ELF-1 (cell line): ENCODE measurements around the gene OXSR1.
"Not testable (repeated sequence)": the region's sequence is repeated elsewhere in the genome, so short reads cannot be mapped to it uniquely, and the experiment has no call there.

Experiments
- DNase-seq: peaks from one replicate; pipeline ENCODE4 v3.0.0-alpha.2; 2016; ENCODE audit warnings: low read depth, low spot score

The OXSR1 gene

DNA sequence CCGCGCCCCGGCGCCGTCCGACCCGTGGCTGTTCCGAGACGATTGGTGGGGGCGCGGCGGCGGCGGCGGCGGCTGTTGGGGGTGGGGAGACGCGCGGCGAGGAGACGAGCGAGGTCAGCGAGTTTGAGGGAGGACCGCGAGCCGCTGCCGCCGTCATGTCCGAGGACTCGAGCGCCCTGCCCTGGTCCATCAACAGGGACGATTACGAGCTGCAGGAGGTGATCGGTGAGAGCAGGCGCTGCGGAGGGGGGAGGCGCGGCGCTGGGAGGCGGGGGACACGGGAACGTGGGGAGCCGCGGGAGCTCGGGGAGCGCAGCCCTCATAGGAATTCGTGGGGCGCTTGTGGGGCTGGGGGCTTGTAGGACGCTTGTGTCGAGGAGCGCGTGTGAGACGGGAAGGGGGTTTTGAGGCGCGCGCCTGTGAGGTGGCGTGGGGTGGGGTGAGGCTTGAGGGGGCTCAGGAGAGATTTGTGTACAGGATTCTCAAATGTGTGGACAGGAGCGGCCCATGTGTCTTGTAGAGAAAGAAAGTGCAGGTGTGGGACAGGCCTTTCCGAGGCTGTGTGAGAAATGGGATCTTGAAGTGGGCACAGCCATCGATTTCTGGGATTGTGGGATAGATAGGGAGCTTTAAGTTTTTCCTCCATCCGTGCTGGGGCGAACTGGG lies 518 bp downstream of the OXSR1 start:
- DNase-seq = peak; percentile 37

DNA sequence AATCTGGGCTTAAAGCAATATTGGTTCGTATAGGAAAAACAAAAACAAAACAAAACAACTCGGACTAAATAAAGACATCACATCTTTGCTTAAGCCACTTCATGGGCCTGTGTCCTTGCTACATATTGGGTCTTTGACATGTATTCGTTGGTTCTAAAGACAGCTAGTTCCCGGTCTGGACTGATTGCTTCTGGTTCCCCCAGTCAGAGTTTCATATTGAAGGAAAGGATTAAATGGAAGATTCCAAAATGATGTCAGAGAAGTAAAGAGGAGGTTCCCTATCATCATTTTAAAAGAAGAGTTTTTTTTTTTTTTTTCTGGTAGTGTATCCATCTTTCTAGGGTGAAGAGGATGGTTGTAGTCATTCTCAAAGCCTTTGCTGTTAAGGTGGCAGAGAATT lies 2.3 kb downstream of the OXSR1 start:
- no peak for DNase-seq

DNA sequence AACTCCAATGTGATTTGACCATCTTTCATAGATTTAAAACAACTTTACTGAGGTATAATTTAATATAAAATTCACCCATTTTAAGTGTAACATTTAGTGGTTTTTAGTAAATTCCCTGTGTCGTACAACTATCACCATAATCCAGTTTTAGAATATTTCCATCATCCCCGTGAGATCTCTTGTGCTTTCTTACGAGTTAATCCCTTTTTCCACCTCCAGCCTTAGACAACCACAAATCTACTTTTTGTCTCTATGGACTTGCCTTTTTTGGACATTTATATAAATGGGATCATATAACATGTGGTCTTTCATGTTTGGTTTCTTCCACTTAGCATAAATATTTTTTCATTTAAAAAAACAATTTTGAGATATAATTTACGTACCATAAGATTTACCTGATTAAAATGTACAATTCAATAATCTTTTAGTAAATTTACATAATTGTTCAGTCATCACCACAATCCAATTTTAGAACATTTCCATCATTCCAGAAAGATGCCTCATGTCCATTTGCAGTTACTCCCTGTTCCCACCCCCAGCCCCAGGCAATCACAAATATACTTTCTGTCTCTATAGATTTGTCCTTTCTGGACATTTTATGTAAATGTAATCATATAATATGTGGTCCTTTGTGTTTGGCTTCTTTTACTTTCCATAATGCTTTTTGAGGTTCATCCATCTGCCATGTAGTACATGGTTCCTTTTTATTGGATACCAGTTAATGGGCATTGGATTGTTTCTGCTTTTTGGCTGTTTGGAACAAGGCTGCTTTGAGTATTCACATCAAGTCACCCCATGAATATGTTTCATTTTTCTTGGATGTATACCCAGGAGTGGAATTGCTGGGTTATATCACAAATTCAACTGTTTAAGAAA lies 3.1 kb downstream of the OXSR1 start:
- DNase-seq = no peak

DNA sequence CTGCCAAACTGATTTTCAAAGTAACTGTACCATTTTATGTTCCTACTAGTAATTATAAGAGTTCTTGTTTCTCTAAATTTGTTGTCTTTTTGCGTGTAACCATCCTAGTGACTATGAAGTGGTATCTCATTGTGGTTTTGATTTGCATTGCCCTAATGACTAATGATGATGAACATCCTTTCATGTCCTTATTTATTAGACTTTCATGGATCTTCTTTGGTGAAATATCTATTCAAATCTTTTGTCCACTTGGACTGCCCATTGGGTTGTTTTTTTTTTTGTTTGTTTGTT lies 3.6 kb downstream of the OXSR1 start:
- DNase-seq = no peak

DNA sequence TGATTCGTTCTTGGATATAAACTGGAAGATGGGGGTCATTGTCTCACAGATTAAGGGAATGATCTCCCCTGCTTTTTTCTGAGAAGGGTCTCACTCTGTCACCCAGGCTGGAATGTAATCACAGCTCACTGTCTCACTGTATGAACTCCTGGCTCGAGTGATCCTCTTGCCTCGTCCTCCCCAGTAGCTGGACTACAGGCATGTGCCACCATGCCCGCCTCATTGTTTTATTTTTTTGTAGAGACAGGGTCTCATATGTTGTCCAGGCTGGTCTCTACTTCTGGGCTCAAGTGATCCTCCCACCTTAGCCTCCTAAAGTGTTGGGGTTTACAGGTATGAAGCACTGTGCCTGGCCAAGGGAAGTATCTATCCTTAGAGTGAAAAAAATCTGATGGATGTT lies 5.4 kb downstream of the OXSR1 start:
- DNase-seq = no peak

DNA sequence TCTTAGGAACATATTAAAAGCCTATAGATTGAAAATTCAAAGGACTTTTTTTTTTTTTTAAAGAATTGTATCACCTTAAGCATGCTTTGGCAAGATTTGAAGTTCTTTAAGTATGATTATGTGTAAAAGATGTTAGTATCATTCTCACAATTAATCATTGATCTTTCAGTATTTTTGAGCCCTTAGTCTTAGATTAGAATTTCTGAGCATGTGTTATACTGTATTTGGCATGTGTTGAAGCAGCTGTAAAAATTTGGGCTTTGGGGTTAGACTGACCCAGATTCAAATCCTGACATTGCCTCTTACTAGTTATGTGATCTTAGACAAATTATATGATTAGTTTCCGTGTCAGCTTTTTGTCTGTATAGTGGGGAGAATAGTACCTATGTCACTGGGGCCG lies 6.3 kb downstream of the OXSR1 start:
- DNase-seq = no peak

DNA sequence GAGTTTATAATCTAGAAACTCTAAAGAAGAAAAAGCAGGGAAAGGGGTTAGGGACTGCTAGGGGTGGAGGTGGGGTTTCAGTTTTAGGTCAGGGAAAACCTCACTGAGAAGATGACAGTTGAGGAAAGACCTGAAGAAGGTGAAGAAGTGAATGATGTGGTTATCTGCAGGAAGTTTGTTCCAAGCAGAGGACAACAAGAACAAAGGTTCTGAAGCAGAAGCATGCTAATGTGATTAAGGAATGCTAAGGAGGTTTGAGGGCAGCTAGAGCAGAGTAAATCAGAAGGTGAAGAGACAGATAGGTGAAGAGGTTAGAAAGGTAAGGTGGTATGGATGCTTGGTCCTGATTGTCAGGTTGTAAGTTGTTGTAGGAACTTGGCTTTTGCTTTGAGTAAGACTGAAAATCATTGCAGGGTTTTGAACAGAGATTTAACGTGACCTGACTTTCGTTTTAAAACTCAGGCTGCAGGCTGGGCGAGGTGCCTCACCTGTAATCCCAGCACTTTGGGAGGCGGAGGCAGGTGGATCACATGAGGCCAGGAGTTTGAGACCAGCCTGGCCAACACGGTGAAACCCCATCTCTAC lies 8.6 kb downstream of the OXSR1 start:
- DNase-seq = no peak

DNA sequence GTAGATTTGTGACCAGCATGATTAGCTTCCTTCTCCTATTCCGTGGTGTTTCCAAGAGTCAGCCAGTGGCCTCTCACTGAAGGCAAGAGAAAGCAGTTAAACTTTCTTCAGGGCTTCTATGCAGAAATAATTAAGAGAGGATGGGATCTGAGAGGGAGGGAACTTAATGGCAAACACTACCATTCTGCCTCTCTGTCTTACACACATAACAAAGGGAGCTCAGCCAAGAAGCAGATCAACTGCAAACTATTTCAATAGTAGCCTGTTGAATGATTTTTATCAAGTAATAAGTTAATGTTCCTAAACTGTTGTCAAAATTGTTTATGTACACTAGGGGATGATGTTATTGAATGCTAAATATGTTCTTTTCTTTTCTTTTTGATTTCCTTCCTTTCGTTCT lies 11.8 kb downstream of the OXSR1 start:
- DNase-seq = no peak

DNA sequence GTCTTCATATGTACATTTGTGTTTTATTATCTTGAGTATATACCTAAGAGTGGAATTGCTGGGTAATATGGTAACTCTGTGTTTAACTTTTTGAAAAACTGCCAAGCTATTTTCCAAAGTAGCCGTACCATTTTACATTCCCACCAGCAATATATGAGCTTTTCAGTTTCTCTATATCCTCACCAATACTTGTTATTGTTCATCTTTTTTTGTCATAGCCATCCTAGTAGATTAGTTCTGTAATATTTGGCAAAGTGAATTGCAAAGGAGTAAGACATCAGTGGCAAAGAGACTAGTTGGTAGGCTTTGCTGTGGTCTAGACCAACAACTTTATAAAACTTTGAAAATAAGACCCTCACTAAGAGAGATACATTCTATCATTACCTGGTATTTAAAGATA lies 21.4 kb downstream of the OXSR1 start:
- DNase-seq = no peak

DNA sequence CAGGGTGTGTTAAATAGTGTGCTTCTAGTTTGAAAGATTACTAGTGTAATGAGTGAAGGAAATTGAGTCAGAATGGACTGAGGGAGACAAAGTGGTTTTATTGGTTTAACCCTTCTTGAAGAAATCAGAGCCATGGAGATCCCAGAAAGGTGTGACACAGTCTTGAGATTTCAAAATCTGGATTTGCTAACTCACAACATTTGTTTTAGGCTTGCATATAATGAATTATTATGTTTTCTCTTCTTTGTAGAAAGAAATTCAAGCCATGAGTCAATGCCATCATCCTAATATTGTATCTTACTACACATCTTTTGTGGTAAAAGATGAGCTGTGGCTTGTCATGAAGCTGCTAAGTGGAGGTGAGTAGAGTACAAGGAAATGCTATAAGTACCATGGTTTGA lies 25.1 kb downstream of the OXSR1 start:
- no peak for DNase-seq

DNA sequence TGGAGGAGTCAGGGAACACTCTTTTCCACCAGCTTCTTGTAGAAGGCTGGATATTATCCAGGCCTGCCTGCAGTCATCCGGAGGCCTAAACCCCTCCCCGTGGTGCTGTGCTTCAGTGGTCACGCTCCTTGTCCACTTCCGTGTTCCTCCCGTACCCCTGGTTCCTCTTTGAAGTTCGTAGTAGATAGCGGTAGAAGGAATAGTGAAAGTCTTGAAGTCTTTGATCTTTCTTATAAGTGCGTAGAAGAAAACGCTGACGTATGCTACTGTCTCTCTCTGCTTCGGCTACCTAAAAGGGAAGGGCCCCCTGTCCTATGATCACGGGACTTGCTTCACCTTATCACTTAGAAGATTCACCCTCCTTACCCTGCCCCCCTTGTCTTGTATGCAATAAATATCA lies 37.6 kb downstream of the OXSR1 start:
- not testable (repeated sequence) for DNase-seq

DNA sequence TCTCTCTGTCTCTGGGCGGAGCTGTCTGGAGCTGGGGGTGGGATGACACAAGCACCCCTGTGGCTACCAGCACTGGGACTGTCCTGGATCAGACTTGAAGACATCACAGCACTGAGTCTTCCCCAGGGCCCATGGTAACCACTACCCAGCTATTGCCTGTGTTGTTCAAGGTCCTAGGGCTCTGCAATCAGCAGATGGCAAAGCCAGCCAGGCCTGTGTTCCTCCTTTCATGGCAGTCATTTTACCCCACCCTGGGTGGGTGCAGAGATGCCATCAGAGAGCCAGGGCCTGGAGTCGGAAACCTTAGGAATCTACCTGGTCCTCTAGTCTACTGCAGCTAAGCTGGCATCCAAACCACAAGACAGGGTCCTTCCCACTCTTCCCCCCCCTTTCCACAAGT lies 38.4 kb downstream of the OXSR1 start:
- DNase-seq = no peak

DNA sequence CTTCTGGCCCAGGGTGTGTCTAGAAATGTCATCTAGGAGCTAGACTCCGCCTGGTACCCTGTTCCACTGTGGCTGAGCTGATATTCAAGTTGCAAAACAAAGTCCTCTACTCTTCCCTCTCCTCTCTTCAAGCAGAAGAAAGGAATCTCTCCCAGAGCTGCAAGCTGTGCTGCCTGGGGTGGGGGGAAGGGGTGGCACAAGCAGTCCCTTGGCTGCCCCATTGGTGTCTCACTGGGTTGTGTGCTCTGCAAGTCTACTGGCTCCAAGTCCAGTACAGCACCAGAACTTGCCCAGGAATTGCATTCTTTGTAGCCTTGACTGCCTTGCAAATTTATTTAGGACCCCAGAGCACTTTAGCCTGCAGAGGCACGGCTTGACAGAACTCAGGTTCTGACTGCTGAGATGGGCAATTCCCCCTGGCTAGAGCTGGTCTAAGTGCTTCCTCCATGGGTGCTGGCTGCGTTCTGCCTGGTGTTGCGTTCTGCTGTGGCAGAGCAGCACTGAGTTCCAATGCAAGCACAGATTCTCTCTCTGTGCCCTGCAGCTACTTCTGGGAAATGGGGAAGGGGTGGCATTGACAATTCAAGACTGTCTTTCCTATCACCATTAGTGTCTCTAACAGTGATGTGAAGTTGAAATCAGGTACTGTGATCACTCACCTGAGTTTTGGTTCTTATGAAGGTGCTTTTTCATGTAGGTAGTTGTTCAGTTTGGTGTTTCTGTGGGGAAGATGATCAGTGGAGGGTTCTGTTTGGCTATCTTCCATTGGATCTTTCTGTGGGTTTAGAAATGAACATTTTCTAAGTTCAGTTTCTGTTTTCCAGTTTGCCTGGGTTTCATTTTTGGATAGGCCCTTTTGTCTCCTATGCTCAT lies 39.5 kb downstream of the OXSR1 start:
- no peak for DNase-seq

DNA sequence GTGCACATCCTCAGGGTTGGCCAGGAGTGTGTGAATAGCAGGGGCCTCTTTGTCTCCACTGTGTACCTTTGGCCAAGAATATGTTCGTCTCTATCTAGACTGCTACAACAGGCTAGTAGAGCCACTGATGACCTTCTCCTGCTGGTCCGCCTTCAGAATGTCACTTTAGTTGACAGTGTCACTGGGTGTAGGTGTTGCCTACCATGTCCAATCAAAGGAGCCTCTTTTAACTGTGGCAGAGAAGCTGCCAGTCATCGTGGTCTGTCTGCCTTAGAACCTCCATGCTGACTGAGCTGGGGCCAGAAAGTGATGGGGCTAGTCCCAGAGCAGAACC lies 40.1 kb downstream of the OXSR1 start:
- DNase-seq = no peak

DNA sequence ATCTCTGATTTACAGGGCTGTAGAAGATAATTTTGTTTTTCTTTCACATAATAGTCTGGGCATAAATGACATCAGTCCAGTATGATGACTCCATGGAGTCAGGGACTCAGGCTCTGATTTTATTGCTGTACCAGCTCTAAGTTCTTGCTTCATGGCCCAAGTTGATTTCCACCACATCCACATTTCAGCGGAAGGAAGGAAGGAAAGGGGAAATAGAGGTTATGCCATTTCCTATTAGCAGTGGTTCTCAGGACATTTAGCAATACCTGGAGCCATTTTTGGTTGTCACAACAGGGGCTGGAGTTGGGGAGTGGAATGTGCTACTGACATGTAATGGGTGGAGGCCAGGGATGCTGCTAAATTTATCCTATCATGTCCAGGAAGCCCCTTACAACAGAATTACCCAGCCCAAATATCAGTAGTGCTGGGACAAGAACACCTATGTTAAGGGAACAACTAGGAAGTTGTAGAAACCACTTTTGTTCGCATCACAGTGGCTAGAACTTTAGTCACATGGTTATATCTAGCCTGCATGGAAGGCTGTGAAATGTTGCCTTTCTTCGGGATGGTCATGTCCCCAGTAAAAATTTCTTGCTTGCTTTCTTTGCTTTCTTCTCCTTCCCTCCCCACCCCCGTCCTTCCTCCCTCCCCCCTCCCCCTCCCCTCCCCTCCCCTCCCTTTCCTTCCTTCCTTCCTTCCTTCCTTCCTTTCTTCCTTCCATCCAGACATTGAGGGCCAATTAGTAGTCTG lies 42.1 kb downstream of the OXSR1 start:
- no peak for DNase-seq

DNA sequence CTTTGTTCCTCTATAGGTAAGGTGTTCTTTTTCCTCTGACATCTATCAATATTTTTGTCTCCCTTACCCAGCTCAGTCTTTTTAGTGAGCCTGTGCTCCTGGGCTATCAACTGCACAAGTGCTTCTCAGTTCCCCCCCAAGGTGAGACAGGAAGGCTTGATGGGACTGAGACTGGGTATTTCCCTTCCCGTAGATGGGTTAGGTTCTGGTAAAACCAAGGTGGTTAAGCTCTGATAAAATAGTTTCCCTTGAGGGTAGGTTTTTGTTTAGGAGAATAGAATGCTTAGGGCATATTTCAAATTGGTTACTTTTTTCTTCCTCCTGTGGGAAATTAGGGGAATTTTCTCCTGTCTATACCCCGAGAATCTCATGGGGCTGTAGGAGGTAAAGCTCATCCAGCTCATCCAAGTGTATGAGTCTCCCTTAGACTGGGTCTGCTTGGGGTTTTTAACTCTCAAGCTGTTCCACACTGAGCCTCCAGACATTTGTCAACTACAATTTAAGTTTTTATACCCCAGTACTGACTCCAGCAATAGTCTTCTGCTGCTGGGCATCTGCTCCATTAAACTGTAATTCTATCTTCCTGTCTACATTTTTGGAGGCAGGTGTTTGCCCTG lies 44.9 kb downstream of the OXSR1 start:
- no peak for DNase-seq

DNA sequence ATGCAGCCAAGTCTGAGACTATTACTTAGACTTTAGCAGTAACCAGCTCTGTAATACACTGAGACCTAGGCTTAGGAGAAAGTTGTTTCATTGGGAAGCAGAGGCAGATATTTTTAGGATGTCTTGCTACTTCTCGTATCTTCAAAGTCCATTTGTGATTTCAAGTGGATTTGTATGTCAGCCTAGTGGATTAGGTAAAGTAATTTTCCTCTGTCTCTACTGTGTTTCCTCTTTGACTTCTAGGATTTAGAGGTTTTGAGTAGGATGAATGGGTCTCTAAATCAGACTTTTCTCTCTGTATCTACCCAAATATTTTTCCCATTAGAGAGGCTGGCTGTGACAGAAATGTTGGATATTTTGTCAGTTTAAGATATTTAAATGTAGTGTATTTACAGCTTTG lies 46.8 kb downstream of the OXSR1 start:
- DNase-seq = no peak

DNA sequence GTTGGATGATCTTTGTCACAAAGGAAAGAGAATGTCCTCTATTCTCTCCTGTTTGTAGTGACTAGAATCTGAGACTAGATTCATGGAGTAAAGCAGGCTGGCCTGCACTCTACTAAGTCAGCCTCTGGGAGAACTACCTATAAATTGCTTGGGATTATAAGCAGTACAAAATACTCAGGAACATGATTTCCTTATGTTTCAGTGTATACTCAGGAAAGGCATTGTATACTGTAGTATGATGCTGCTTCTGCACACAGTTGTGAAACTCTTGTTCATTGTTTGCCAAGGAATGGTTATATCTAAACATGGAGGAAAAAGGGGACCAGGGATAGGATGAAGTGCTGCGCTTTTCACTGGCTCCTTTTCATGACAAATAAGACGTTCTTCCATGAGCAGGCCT lies 49.2 kb downstream of the OXSR1 start:
- no peak for DNase-seq

DNA sequence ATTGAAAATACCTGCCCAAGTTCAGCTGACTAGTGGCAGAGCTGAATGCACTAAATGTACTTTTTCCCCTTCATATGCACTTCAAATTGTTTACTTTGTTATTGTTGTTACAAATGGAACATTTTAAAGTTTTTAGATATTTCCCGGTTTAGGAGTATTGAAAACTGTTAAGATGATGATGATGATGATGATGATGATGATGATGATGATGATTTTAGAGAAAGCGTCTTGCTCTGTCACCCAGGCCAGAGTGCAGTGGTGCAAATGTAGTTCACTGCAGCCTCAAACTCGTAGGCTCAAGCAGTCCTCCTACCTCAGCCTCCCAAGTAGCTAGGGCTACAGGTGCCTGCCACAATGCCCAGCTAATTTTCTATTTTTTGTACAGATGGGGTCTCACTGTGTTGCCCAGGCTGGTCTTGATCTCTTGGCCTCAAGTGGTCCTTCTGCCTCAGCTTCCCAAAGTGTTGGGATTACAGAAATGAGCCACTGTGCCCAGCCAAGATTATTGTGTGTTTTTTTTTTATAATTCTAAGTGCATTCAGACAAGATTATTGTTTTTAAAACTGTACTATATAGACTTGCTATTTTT lies 54.4 kb downstream of the OXSR1 start:
- no peak for DNase-seq

DNA sequence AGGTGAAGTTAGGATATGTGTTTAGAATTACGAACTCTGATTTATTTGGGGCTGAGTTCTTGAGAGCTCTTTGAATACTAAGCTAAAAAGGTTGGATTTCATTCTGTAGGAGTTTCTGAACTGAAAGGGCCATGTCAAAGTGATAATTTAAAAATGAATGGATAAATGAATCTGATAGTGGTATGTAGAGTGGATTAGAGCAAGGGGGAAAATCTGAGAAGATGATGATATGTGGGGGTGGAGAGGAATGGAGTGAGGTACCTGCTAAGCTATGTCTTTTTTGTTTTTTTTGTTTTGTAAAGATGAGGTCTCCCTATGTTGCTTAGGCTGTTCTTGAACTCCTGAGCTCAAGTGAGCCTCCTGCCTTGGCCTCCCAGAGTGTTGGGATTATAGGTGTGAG lies 55.7 kb downstream of the OXSR1 start:
- DNase-seq = no peak
